ENCODE measurements around the gene AGBL5. TPM values are rescaled to one million over a fixed set of nuclear protein-coding genes. Genes with fewer than 3 reads are reported as not detected.

The AGBL5 gene
- total RNA-seq, 4 donors from 2014 or later, result 6.8 to 14.4 (median 10.3) TPM

GRCh38 chr2:27039871-27040270 is 11.6 kb upstream of the AGBL5 start:
- DNase-seq (ENCODE audit: low spot score), result no peak
- no peak for TF ChIP-seq CTCF (IDR thresholded peaks at IDR 0.05)
- ATAC-seq (ENCODE audit: low FRiP score), result no peak

- no peak for TF ChIP-seq CTCF (IDR thresholded peaks at IDR 0.05)
- no peak for ATAC-seq (ENCODE audit: low FRiP score)
Measured at GRCh38 chr2:27040282-27040681, 11.2 kb upstream of the AGBL5 start.

GRCh38 chr2:27041752-27042151 is 9.7 kb upstream of the AGBL5 start:
- ATAC-seq (ENCODE audit: low FRiP score), result no peak
- TF ChIP-seq CTCF (IDR thresholded peaks at IDR 0.05), result no peak

More at GRCh38 chr2:27040282-27040681, 11.2 kb upstream of the AGBL5 start:
- no peak for DNase-seq (ENCODE audit: low spot score)

GRCh38 chr2:27042159-27042661 is 9.3 kb upstream of the AGBL5 start:
- TF ChIP-seq CTCF (IDR thresholded peaks at IDR 0.05), result no peak
- no peak for DNase-seq (ENCODE audit: low spot score)
- no peak for ATAC-seq (ENCODE audit: low FRiP score)

More at GRCh38 chr2:27041752-27042151, 9.7 kb upstream of the AGBL5 start:
- no peak for DNase-seq (ENCODE audit: low spot score)

GRCh38 chr2:27042985-27043634 is 8.4 kb upstream of the AGBL5 start:
- ATAC-seq (ENCODE audit: low FRiP score), result no peak

GRCh38 chr2:27049422-27050280 is 1.8 kb upstream of the AGBL5 start:
- no peak for TF ChIP-seq CTCF (IDR thresholded peaks at IDR 0.05)
- ATAC-seq (ENCODE audit: low FRiP score) (peak; percentile 44), DNase-seq (ENCODE audit: low spot score) (no peak)

More at GRCh38 chr2:27042985-27043634, 8.4 kb upstream of the AGBL5 start:
- TF ChIP-seq CTCF (IDR thresholded peaks at IDR 0.05), result no peak
- no peak for DNase-seq (ENCODE audit: low spot score)

Data from omental fat pad (tissue), 4 donors.